OCI-LY7 (cell line): ENCODE data around the gene SMARCC1. TPM values are rescaled to one million over a fixed set of nuclear protein-coding genes. Genes with fewer than 3 reads are reported as not detected.
"Not testable (repeated sequence)": the region's sequence is repeated elsewhere in the genome, so short reads cannot be mapped to it uniquely, and the experiment has no call there.

Source experiments
- BruUV-seq: library from RNA; stranded (reverse); fragments of 400-500 nt; replicated peaks from 2 replicates; lab custom pipeline; 2021; lab: Mats Ljungman, UMichigan
- CTCF ChIA-PET: fragments of 300-600 bp; sonication (Branson Sonifier 250); formaldehyde crosslinking; loops from one replicate; lab custom pipeline; 2022; ENCODE audit warnings: antibody characterized with exemption; ENCODE audit not compliant: unreplicated experiment; lab: Charles Lee
- POLR2A ChIA-PET: fragments of 300-600 bp; sonication (Branson Sonifier 250); formaldehyde crosslinking; loops from one replicate; lab custom pipeline; 2022; ENCODE audit warnings: antibody characterized with exemption; lab: Charles Lee
- DNase-seq: peaks from one replicate; pipeline ENCODE4 v3.0.0-alpha.2; 2015; ENCODE audit warnings: low spot score
- H2AFZ ChIP-seq: fragments of 200-600 bp; sonication (generic), shearing (Covaris generic); 2 replicates; pipeline ENCODE4 v1.6.1; 2014; ENCODE audit warnings: mild to moderate bottlenecking, antibody characterized with exemption, low read length, moderate library complexity
- H3K27ac ChIP-seq: fragments of 200-600 bp; sonication (generic); 2 replicates; pipeline ENCODE4 v1.5.1; 2014; ENCODE audit warnings: mixed run types, low read depth, mild to moderate bottlenecking, moderate library complexity, low read length, inconsistent platforms; ENCODE audit not compliant: poor library complexity, severe bottlenecking
- H3K36me3 ChIP-seq: fragments of 200-600 bp; sonication (generic); 2 replicates; pipeline ENCODE4 v1.6.1; 2014; ENCODE audit warnings: mild to moderate bottlenecking, antibody characterized with exemption, low read length, moderate library complexity, mixed read lengths; ENCODE audit not compliant: insufficient read depth
- H3K4me1 ChIP-seq: fragments of 200-600 bp; sonication (generic); 2 replicates; pipeline ENCODE4 v1.5.1; 2014; ENCODE audit warnings: mild to moderate bottlenecking, low read length; ENCODE audit not compliant: insufficient read depth, poor library complexity, severe bottlenecking
- H3K4me2 ChIP-seq: fragments of 200-600 bp; sonication (generic); 2 replicates; pipeline ENCODE4 v1.6.1; 2014; ENCODE audit warnings: mild to moderate bottlenecking, low read length
- H3K4me3 ChIP-seq: fragments of 200-600 bp; sonication (generic); 2 replicates; pipeline ENCODE4 v1.5.1; 2014; ENCODE audit warnings: mild to moderate bottlenecking, low read depth, low read length; ENCODE audit not compliant: poor library complexity, severe bottlenecking
- H3K79me2 ChIP-seq: fragments of 200-600 bp; sonication (generic); 2 replicates; pipeline ENCODE4 v1.6.1; 2016; ENCODE audit warnings: low read depth, mild to moderate bottlenecking, low read length, moderate library complexity, mixed read lengths; ENCODE audit not compliant: insufficient read depth
- H3K9me2 ChIP-seq: fragments of 200-600 bp; sonication (generic); 2 replicates; pipeline ENCODE4 v1.6.1; 2016; ENCODE audit warnings: mild to moderate bottlenecking, low read length, mixed read lengths; ENCODE audit not compliant: insufficient read depth
- H3K9me3 ChIP-seq: fragments of 200-600 bp; sonication (generic); 2 replicates; pipeline ENCODE4 v1.6.1; 2014; ENCODE audit warnings: mild to moderate bottlenecking, mixed run types, low read length, mixed read lengths
- H4K20me1 ChIP-seq: fragments of 200-600 bp; sonication (generic); 2 replicates; pipeline ENCODE4 v1.6.1; 2014; ENCODE audit warnings: mild to moderate bottlenecking, antibody characterized with exemption, low read length, moderate library complexity, mixed read lengths; ENCODE audit not compliant: insufficient read depth
- EZH2phosphoT487 ChIP-seq: fragments of 200-600 bp; sonication (generic); IDR thresholded peaks from 2 replicates; pipeline ENCODE4 v1.6.1; 2018; ENCODE audit warnings: low read depth, borderline replicate concordance, mild to moderate bottlenecking, mixed run types, antibody characterized with exemption, low read length, moderate library complexity, mixed read lengths
- intact Hi-C: fragments of 100-400 bp; cut with micrococcal nuclease; formaldehyde crosslinking; loops from one replicate; pipeline ENCODE4 v1.10.0; 2022; ENCODE audit not compliant: unreplicated experiment
- total RNA-seq, 2 experiments: library from RNA; depleted of rRNA in 1 of 2; stranded (reverse); fragments of >200 nt in 1 of 2; shearing (Covaris generic) in 1 of 2; gene quantifications; 2 replicates each; pipeline ENCODE4 v1.2.3, GENCODE V29; 2014 to 2022
- TF ChIP-seq, protein P1 (sequence below): fragments of 200-600 bp; sonication (generic); conservative IDR thresholded peaks from 2 replicates; pipeline ENCODE4 v1.5.1; 2014; ENCODE audit warnings: mild to moderate bottlenecking, antibody characterized with exemption, low read length, moderate library complexity, mixed read lengths

SMARCC1 gene
- total RNA-seq, 2 experiments from 2014 or later = 83.2 to 176 TPM

DNA sequence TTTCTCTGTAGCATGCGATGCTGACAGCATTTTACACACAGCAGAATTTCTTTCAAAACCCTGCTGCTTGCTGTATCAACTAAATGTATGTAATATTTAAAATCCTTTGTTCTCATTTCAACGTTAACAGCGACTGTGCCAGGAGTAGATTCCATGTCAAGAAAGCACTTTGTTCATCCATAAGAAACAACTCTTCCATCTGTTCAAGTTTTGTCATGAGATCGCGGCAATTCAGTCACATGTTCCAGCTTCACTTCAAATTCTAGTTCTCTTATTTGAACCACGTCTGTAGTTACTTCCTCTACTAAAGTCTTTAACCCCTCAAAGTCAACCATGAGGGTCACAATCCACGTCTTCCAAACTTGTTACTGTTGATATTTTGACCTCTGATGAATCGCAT lies 50.6 kb downstream of the SMARCC1 start:
- ChIA-PET CTCF (no interaction called here), POLR2A (no interaction called here)
- H3K79me2 ChIP-seq = peaks cover 9% of the 10 kb centered on the region; the same call in 1 of the 2 replicates
- 0 out of 2 replicates have a peak, but pooled peaks cover 3% of the 10 kb centered on the region for H4K20me1 ChIP-seq
- H3K4me2 ChIP-seq = no peak overlapping the region
- BruUV-seq = no TSS peak
- H3K9me3 ChIP-seq = no peaks in the 10 kb centered on the region
- no peak overlapping the region for H3K27ac ChIP-seq
- no peak for TF ChIP-seq EZH2phosphoT487
- TF ChIP-seq, protein P1, sequence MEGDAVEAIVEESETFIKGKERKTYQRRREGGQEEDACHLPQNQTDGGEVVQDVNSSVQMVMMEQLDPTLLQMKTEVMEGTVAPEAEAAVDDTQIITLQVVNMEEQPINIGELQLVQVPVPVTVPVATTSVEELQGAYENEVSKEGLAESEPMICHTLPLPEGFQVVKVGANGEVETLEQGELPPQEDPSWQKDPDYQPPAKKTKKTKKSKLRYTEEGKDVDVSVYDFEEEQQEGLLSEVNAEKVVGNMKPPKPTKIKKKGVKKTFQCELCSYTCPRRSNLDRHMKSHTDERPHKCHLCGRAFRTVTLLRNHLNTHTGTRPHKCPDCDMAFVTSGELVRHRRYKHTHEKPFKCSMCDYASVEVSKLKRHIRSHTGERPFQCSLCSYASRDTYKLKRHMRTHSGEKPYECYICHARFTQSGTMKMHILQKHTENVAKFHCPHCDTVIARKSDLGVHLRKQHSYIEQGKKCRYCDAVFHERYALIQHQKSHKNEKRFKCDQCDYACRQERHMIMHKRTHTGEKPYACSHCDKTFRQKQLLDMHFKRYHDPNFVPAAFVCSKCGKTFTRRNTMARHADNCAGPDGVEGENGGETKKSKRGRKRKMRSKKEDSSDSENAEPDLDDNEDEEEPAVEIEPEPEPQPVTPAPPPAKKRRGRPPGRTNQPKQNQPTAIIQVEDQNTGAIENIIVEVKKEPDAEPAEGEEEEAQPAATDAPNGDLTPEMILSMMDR = no peak
- H2AFZ ChIP-seq = no peak overlapping the region
- H3K4me3 ChIP-seq = no peak overlapping the region
- H3K4me1 ChIP-seq = peaks cover 11% of the 10 kb centered on the region
- no peaks in the 10 kb centered on the region for H3K9me2 ChIP-seq
- DNase-seq = no peak
- H3K36me3 ChIP-seq = peaks cover 100% of the 10 kb centered on the region
- intact Hi-C loops = no loop called here

DNA sequence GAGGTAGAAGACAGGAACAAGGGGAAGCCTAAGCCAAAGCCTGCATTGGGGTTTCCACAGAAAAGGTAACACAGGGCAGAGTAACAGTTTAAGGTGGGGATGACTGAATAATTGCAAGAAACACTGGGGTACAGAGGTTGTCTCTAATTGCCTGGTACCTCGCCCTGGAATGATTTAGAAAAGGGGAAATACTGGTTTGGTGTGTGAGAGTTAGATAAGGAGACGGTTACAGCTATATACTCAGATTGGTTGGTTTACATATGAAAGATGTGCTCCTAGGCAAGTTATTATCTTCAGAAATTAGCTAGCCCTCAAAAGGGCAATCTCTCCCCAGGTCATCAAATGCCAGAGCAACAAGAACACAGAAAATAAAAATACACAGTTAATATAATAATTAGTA lies 58.8 kb downstream of the SMARCC1 start:
- Histone ChIP-seq H3K4me3 (no peak overlapping the region), H3K79me2 (0 out of 2 replicates have a peak, but pooled peaks cover 5% of the 10 kb centered on the region), H3K27ac (no peak overlapping the region), H3K9me2 (no peaks in the 10 kb centered on the region), H2AFZ (no peak overlapping the region), H3K36me3 (peaks cover 90% of the 10 kb centered on the region), H3K9me3 (no peaks in the 10 kb centered on the region), H3K4me2 (no peak overlapping the region), H4K20me1 (no peaks in the 10 kb centered on the region), H3K4me1 (no peaks in the 10 kb centered on the region)
- intact Hi-C loops = no loop called here
- ChIA-PET POLR2A (interaction anchor here (0.7 to 1.5 kb wide), 3 partner anchors 9 to 102 kb away, joined by 3 to 5 read pairs (median 4); no protein-coding TSS in a partner anchor), CTCF (interaction anchor here (0.6 kb wide), 1 partner anchor 36 kb away, joined by 3 read pairs; no protein-coding TSS in a partner anchor)
- BruUV-seq = TSS peak; percentile 24
- TF ChIP-seq, protein P1 = no peak
- no peak for TF ChIP-seq EZH2phosphoT487
- DNase-seq = no peak

DNA sequence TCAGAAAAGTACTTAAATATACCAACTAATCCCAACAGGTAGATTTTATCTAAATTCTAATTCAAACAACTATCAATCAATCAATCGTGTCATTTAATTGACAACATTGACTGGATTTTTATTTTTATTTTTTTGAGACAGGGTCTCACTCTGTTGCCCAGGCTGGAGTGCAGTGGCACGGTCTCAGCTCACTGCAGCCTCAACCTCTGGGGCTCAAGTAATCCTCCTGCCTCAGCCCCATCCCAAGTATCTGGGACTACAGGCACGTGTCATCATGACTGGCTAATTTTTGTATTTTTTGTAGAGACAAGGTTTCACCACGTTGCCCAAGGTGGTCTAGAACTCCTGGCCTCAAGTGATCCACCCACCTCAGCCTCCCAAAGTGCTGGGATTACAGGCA lies 64.2 kb downstream of the SMARCC1 start:
- H3K27ac ChIP-seq, H3K79me2 ChIP-seq, H2AFZ ChIP-seq, H3K4me1 ChIP-seq, H3K9me3 ChIP-seq, POLR2A ChIA-PET, intact Hi-C loops, CTCF ChIA-PET, H3K4me2 ChIP-seq, H3K4me3 ChIP-seq, BruUV-seq, H4K20me1 ChIP-seq, H3K9me2 ChIP-seq, DNase-seq: not testable (repeated sequence)
- H3K36me3 ChIP-seq = peaks cover 95% of the 10 kb centered on the region
